Calu3 (cell line): ENCODE results near the gene S100A11. TPM values are rescaled to one million over a fixed set of nuclear protein-coding genes. Genes with fewer than 3 reads are reported as not detected.

ENCODE experiments used
- BruUV-seq: library from RNA; stranded (reverse); fragments of 400-500 nt; replicated peaks from 2 replicates; lab custom pipeline; 2021; lab: Mats Ljungman, UMichigan
- CTCF ChIA-PET: fragments of 300-600 bp; sonication (Branson Sonifier 250); formaldehyde crosslinking; loops from one replicate; lab custom pipeline; 2022; ENCODE audit warnings: antibody characterized with exemption; lab: Charles Lee
- DNase-seq: peaks from one replicate; pipeline ENCODE4 v3.0.0; 2022
- H3K27ac Mint-ChIP-seq: one replicate; pipeline ENCODE4 v1.8.0; 2022; ENCODE audit warnings: mixed read lengths; ENCODE audit not compliant: unreplicated experiment
- H3K27me3 Mint-ChIP-seq: one replicate; pipeline ENCODE4 v1.8.0; 2022; ENCODE audit warnings: mixed read lengths; ENCODE audit not compliant: unreplicated experiment
- H3K36me3 Mint-ChIP-seq: one replicate; pipeline ENCODE4 v1.8.0; 2022; ENCODE audit warnings: mild to moderate bottlenecking, moderate library complexity, mixed read lengths; ENCODE audit not compliant: insufficient read depth, unreplicated experiment
- H3K4me1 Mint-ChIP-seq: one replicate; pipeline ENCODE4 v1.8.0; 2022; ENCODE audit warnings: mild to moderate bottlenecking, low read depth, mixed read lengths; ENCODE audit not compliant: unreplicated experiment
- H3K4me3 Mint-ChIP-seq: one replicate; pipeline ENCODE4 v1.8.0; 2022; ENCODE audit warnings: mild to moderate bottlenecking, low read depth, moderate library complexity, mixed read lengths; ENCODE audit not compliant: unreplicated experiment
- H3K9me3 Mint-ChIP-seq: one replicate; pipeline ENCODE4 v1.8.0; 2022; ENCODE audit warnings: low read depth, mixed read lengths; ENCODE audit not compliant: unreplicated experiment
- intact Hi-C: fragments of 100-400 bp; cut with micrococcal nuclease; formaldehyde crosslinking; loops from one replicate; pipeline ENCODE4 v1.10.0; 2022; ENCODE audit not compliant: unreplicated experiment
- total RNA-seq: library from RNA; stranded (reverse); gene quantifications from 2 replicates; pipeline ENCODE4 v1.2.3, GENCODE V29; 2022
- TF ChIP-seq, protein P1 (sequence below): fragments of 200-600 bp; IDR thresholded peaks from one replicate; pipeline ENCODE4 v1.8.0; 2022; ENCODE audit warnings: antibody characterized with exemption; ENCODE audit not compliant: unreplicated experiment

S100A11 gene
- total RNA-seq, 1 experiment from 2014 or later, result 1,217 TPM

DNA sequence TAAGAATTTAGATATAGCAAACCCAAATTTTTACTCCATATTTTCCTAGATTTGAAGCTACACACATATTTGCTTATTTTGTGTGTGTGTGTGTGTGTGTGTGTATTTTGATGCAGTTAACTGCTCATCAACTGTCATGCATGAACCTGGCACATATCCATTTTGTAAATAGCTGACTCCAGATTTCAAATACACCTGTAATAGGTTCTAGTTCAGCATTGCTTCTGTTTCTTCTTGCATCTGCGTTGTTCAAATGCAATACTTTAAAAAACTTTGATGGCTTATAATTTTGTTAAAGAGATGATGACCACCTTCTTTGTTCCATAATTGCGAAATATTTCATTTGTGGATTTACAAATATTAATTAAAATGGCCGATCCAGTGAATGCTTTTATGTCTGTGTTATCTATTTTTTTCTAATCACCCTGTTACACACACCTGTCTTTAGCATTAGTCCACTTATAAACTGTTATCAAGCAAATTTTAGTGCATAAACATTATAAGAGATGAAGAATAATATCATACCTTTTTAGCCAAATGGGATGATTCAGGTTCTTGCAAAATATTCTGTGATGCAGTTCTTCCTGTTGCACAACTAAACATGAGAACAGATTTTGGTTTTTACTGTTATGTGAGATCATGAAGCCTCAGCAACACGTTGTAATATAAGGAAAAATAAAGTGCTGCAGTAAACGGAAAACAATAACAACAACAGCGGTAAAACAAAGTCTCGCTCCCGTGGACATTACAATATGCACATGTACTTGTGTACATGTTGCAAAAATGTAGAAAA is 12.7 kb upstream of the S100A11 start:
- intact Hi-C loops, result loop anchor here (2.0 to 10.0 kb wide), 2 partner anchors 15 to 295 kb away; no protein-coding TSS in a partner anchor
- H3K4me1 Mint-ChIP-seq, result peaks cover 41% of the 10 kb centered on the region
- CTCF ChIA-PET, result interaction anchor here (0.7 to 4.1 kb wide), 6 partner anchors 10 to 409 kb away, joined by 3 to 59 read pairs (median 6); partner anchors contain the start of gene S100A11
- H3K27me3 Mint-ChIP-seq, result peaks cover 20% of the 10 kb centered on the region
- BruUV-seq, result no TSS peak
- no peak for DNase-seq
- H3K36me3 Mint-ChIP-seq, result peaks cover 16% of the 10 kb centered on the region
- peak overlapping the region; percentile 84 for H3K27ac Mint-ChIP-seq
- peaks cover 3% of the 10 kb centered on the region for H3K9me3 Mint-ChIP-seq
- peak overlapping the region; percentile 48 for H3K4me3 Mint-ChIP-seq
- TF ChIP-seq, protein P1, sequence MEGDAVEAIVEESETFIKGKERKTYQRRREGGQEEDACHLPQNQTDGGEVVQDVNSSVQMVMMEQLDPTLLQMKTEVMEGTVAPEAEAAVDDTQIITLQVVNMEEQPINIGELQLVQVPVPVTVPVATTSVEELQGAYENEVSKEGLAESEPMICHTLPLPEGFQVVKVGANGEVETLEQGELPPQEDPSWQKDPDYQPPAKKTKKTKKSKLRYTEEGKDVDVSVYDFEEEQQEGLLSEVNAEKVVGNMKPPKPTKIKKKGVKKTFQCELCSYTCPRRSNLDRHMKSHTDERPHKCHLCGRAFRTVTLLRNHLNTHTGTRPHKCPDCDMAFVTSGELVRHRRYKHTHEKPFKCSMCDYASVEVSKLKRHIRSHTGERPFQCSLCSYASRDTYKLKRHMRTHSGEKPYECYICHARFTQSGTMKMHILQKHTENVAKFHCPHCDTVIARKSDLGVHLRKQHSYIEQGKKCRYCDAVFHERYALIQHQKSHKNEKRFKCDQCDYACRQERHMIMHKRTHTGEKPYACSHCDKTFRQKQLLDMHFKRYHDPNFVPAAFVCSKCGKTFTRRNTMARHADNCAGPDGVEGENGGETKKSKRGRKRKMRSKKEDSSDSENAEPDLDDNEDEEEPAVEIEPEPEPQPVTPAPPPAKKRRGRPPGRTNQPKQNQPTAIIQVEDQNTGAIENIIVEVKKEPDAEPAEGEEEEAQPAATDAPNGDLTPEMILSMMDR, result no peak

DNA sequence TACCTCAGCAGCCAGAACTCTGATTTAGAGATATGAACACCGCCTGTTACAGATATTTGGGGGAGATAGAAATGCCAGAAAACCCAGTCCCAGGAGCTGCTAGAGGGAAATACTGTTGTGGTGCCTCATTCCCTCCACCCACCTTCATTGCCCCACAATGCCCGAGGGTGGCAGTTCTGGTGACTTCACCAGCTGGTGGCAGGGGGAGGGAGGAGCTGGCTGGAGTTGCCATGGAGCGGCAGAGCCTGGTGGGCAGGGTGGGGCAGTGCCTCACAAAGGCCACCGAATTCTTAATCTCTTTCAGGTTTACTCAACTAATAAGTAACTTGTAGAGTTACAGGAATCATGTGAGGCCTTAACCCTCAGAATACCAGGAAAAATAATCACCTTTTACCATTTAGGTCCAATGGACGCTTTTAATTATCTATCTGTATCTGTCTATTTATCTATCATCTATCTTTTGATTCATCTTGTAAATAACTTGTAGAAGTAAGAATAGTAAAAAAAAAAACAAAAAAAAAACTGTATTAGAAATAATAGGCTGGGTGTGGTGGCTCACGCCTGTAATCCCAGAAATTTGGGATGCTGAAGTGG is 11.7 kb upstream of the S100A11 start:
- peaks cover 41% of the 10 kb centered on the region for H3K4me1 Mint-ChIP-seq
- TF ChIP-seq, protein P1, result no peak
- BruUV-seq, result TSS peak; percentile 95
- peaks cover 3% of the 10 kb centered on the region for H3K9me3 Mint-ChIP-seq
- peak overlapping the region; percentile 84 for H3K27ac Mint-ChIP-seq
- CTCF ChIA-PET, result interaction anchor here (0.6 to 4.1 kb wide), 12 partner anchors 9 to 410 kb away, joined by 3 to 59 read pairs (median 4); partner anchors contain the start of gene S100A11
- H3K36me3 Mint-ChIP-seq, result peaks cover 16% of the 10 kb centered on the region
- peak overlapping the region; percentile 48 for H3K4me3 Mint-ChIP-seq
- intact Hi-C loops, result loop anchor here (2.0 kb wide), 1 partner anchor 14 kb away; no protein-coding TSS in a partner anchor
- H3K27me3 Mint-ChIP-seq, result peaks cover 10% of the 10 kb centered on the region
- DNase-seq, result peak; percentile 98

DNA sequence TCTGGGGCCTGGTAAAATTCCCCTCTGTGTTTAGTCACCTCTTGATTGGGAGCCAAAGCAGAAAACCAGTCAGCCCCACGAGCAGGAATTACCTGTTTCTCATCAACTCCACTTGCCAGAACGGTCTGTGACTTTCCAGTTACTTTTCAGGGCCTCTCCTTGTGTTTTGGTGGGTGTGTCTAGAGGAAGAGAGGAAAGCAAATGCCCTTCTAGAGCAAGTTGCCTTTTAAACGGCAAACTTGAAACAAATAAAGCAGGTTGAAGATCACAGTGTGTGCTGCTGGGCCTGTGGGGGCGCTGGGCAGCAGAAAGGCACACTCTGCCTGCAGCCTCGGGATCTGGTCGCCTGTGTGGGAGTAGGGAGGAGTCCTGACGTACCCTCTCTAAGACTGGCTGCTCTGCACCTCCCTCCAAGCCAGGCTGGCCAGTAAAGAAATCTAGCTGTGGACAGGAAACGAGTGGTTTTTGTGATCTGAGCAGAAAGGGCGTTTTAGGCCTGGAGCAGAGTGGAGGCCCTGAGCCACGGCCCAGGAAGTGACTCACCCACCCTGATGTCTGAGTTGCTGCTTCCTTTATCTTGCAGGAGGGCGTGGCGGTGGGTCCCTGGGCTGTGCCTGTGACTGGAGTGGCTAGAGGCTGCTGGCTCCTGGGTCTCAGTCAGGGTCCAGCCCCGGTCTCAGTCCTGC is 11.1 kb upstream of the S100A11 start:
- TF ChIP-seq, protein P1, result no peak
- Mint-ChIP-seq H3K4me1 (peaks cover 41% of the 10 kb centered on the region), H3K4me3 (peak overlapping the region; percentile 48), H3K9me3 (peaks cover 3% of the 10 kb centered on the region), H3K36me3 (peaks cover 16% of the 10 kb centered on the region), H3K27me3 (peaks cover 4% of the 10 kb centered on the region), H3K27ac (peak overlapping the region; percentile 84)
- peak; percentile 96 for DNase-seq
- BruUV-seq, result no TSS peak
- CTCF ChIA-PET, result interaction anchor here (0.5 to 4.1 kb wide), 12 partner anchors 8 to 442 kb away, joined by 3 to 59 read pairs (median 3); partner anchors contain the start of gene S100A11
- intact Hi-C loops, result loop anchor here (2.0 kb wide), 1 partner anchor 13 kb away; no protein-coding TSS in a partner anchor

DNA sequence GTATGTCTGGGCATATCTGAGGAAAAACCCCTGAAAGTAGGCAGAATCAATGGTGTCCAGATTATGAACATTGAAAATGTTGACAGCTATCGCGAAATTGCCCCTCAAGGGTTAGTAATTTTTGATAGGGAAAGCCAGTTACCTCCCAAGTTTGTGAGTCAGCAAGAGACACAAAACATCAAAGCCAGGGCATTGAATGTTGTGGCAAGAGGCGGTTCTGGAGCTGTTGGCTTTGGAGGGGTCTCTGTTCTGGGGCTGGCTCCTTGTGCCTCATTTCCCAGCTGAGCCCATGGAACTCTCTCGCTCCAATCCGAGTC is 10.6 kb upstream of the S100A11 start:
- no peak for DNase-seq
- CTCF ChIA-PET, result interaction anchor here (0.5 to 4.1 kb wide), 6 partner anchors 8 to 442 kb away, joined by 3 to 59 read pairs (median 6); partner anchors contain the start of gene S100A11
- peak overlapping the region; percentile 48 for H3K4me3 Mint-ChIP-seq
- peaks cover 3% of the 10 kb centered on the region for H3K9me3 Mint-ChIP-seq
- BruUV-seq, result TSS peak; percentile 92
- H3K27ac Mint-ChIP-seq, result peak overlapping the region; percentile 84
- peaks cover 16% of the 10 kb centered on the region for H3K36me3 Mint-ChIP-seq
- H3K4me1 Mint-ChIP-seq, result peaks cover 36% of the 10 kb centered on the region
- no peaks in the 10 kb centered on the region for H3K27me3 Mint-ChIP-seq
- TF ChIP-seq, protein P1, result no peak
- intact Hi-C loops, result no loop called here
